ENCODE results near the gene NCR2.

DNA sequence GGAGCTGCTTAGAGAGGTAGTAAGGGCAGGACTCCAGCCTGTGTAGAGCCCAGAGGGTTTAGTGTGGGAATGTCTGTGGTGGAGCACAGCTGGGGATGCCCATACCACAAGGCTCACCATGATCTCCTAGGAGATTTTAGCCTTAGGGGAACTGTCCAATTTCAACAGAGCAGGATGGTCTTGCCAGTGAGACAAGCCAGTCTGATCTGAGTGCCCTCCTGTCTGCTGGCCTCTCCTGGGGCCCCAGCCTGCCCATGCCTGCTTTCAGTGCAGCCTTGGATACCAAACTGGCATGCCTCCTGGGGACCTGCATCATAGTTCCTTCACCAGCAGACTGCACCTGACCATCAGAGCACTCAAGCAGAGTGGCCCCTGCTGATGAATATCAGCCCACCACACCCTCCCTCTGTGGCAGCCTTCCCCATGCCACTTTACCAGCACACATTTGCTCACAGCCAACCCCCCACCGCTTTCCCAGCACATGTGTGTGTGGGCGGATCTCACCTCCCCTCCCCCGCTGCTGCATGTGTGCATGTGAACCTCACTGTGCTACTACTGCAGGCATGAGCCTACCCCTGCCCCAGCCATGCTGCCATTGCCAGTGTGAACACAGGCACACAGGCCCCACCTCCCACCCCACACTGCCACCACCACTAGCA lies 41.1 kb upstream of the NCR2 start:
- TF ChIP-seq EZH2 (IDR thresholded peaks at IDR 0.05) (no peak), POLR2A (IDR thresholded peaks at IDR 0.05; ENCODE audit: borderline replicate concordance, extremely low read depth, insufficient read depth, insufficient read length) (no peak), ATF3 (IDR thresholded peaks at IDR 0.05) (no peak), POLR2AphosphoS5 (IDR thresholded peaks at IDR 0.05; ENCODE audit: low read depth, low read length) (no peak)
- TF ChIP-seq, protein P1, sequence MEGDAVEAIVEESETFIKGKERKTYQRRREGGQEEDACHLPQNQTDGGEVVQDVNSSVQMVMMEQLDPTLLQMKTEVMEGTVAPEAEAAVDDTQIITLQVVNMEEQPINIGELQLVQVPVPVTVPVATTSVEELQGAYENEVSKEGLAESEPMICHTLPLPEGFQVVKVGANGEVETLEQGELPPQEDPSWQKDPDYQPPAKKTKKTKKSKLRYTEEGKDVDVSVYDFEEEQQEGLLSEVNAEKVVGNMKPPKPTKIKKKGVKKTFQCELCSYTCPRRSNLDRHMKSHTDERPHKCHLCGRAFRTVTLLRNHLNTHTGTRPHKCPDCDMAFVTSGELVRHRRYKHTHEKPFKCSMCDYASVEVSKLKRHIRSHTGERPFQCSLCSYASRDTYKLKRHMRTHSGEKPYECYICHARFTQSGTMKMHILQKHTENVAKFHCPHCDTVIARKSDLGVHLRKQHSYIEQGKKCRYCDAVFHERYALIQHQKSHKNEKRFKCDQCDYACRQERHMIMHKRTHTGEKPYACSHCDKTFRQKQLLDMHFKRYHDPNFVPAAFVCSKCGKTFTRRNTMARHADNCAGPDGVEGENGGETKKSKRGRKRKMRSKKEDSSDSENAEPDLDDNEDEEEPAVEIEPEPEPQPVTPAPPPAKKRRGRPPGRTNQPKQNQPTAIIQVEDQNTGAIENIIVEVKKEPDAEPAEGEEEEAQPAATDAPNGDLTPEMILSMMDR (IDR thresholded peaks at IDR 0.05 in 2 of 3, conservative IDR thresholded peaks at IDR 0.05 in 1 of 3; ENCODE audit: borderline replicate concordance in 1 of 3, insufficient read depth in 1 of 3, low read depth in 2 of 3, low read length in 2 of 3), result no peak
